ENCODE measurements around the gene LRP5.

Gene LRP5

DNA sequence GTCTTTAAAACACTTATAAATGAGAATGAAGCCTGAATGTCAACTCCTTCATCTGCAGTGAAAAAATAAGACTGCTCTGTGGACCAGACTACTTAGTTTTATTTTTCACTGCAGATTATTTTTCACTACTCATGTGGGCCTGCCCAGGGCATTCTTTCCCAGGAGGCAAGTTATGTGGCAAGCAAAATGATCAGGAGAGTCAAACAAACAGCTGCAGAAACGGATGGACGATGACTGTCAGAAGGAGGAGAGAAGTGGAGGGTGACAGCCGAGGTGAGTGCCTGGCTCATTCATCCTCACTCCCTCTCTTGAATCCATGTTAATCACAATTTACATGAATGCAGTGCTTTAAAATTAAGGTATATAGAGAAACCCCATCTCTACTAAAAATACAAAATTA, 5.8 kb upstream of the LRP5 start:
- no peak for DNase-seq

DNA sequence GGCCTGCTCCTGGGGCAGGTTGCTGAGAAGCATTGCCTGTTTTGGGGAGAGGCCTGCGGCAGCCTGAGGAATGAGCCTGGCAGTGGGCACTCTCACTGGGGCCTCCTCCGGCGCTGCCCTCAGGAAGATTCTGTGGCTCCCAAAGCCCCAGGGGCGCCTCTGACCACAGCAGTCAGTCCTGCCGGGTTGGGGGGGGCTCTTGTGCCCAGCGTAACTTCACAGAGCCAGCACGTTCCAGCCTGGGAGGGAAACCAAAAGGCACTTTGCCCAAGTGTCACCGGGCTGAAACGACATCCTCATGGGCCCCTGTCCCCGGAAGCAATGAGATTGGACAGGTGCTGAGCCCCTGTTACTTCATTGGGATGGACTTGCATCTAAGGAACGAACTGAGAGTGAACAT, 4.3 kb upstream of the LRP5 start:
- no peak for DNase-seq

DNA sequence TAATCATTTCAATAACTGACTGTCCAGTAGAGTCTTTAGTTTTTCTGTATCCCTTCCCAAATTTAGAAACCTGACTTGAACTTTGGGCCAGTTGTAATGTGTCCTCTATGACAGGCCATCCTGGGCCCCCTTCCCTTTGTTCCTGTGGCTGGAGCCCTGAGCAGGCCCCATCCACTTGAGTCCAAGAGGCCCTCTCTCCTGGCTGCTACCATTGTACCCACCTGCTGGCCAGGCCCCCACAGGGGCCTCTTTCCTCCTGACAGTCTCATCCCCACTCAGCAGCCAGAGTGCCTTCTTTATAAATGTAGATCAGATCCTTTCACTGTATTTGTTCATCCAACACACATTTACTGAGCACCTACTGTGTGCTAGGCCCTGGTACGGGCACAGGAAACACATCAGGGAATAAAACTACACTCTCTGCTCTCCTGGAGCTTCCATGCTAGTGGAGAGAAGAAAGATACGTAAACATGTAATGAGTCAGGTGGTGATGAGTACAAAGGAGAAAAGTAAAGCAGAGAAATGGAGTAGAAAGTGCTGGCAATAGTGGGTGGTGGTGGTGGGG, 2.7 kb upstream of the LRP5 start:
- no peak for DNase-seq

DNA sequence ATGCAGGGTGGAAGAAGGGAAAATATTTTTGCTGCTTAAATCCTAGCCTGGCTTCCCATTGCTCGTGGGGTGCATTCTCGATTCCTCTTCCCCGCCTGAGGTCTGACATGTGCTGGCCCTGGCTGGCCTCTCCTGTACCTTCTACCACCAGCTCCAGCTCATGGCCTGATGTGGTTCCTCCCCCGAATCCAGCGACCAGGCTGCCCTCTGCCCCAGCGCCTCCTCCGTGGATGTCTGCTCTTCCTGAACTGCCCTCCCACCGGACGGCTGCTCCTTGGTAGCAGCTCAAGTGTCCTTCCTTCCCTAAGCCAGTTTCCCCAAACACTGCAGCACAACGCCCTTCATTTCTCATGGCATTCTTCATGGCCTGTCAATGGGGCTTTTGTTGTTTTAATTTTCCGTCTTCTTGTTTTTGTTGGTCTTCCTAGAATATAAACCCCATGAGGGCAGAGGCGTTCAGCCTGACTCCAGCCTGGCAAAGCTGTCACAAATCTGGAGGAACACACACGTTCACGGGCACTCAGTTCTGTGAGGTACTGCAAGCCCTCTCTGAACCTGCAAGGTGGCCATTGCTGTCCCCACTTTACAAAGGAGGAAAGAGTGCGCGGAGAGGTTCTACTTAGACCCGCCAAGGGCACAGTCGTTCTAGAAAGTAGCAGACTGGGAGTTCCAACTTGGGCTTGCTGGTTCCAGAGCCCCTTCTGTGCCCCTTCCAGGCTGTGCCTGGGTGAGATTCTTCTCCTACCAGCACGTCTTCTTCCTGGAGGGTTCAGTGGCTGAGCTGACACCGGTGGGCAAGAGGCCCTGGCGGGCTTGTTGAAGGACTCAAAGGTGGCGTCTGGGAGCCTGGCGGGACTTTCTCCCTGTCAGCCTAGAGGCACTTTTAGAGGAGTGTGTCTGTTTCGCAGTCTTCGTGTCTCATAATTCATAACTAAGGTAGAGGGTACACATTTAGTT, 953 bp upstream of the LRP5 start:
- DNase-seq, result peak; percentile 37

DNA sequence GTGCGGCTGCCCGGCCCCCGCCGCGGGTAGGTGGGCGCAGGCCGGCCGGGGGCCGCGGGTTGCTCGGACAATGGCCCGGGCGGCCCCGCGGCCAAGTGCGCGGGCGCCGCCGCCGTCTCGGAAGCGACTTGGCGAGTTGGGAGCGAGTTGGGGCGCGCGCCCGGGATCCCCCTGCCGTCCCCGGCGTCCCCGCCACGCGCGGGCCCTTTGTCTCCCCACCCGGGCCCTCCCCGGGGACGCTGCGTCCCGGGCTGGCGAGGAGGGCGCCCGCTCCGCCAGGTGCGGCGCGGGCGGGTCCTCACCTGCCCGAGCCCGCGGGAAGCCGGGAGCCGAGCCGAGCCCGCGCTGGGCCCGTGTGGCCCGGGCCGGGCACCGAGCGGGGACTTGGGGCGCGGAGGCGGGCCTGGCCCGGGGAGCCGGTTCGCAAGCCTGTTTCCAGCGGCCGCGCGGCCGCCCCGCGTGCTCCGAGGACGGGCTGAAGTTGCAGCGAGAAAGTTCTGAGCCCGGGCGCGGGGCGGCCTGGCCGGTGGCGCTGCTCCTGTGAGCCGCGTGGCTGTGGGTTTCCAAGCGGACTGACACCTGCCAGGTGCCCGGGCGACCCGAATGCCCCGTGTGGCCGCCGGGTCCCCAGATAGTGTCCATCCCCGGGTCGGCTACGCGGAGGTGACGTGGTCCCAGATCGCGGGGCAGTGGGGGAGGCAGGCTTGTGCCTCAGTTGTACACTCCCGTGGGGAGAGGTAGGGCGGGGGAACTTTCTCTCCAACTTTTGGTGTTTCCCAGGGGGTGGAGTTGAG, 586 bp downstream of the LRP5 start:
- no peak for DNase-seq

DNA sequence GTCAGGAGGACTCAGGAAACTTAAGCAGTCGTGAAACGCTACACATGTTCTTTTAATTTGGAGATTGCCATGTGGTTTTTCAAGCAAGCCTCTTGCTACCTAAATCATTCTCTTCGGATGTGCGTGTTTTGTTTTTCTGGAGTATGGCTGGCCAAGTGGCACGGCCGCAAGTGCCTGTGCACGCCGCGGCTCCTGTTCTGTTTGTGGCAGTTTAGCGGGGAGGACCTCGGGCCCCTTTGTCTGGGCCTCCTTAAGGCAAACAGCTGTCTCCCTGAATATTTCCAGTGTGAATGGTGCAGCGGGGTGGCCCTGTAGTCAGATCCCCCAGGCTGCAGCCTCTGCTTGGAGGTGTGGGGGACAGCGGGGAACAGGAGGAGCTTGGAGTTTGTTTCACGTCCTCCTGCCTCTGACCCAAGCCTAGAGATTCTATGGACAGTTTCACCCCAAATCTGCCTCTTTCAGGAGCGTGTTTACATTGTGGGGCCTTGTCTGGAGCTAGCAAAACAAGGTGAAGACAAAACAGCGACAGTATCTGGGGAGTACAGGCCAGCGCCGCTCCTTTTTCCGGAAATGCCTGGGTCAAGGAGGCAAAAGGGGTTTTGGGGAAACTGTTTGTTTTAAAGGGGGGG, 1.3 kb downstream of the LRP5 start:
- peak; percentile 69 for DNase-seq

DNA sequence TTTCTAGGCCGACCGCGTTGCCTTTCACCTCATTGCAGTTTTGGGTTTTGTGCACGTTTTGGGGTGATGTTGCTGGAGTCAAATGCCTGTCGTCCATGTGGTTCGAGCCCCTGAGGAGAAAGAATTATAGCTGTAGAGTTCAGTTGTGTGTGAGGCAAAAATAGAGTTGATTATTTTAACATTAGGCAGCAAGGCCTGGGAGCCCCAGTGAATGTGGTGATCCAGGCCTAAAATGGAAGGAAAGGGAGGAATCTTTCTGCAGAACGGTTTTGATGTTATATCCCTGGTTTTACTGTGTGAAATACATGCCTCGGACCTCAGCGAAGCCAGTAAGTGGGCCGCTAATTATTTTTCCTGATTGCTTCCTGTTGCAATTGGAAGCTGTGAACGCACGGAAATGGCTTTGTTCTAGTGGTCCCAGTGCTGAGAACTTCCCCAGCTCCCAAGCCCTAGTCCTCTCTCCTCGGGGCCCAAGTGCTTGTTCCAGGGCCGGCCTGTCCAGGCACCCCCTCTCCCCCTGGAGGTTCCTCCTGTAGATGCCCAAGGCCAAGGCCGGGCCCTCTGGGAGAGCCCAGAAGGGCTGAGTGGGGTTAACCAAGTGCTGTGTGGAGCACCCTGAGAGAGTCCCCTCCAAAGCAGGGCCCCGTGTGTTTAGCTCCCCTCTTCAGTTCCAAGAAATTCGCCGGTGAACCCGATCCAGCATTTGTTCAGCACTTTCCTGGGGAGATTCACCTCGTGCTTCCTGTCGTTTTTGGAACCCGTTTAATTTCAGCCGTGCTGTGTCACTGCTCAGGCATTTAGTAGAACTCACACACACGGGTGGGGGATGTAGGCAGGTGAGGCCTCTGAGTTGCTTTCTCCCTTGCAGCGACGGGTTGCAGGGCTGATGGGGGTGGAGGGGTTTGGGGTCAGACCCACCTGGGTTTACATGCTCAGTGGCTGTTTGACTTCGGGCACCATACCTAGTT, 2.1 kb downstream of the LRP5 start:
- DNase-seq, result peak; percentile 58

DNA sequence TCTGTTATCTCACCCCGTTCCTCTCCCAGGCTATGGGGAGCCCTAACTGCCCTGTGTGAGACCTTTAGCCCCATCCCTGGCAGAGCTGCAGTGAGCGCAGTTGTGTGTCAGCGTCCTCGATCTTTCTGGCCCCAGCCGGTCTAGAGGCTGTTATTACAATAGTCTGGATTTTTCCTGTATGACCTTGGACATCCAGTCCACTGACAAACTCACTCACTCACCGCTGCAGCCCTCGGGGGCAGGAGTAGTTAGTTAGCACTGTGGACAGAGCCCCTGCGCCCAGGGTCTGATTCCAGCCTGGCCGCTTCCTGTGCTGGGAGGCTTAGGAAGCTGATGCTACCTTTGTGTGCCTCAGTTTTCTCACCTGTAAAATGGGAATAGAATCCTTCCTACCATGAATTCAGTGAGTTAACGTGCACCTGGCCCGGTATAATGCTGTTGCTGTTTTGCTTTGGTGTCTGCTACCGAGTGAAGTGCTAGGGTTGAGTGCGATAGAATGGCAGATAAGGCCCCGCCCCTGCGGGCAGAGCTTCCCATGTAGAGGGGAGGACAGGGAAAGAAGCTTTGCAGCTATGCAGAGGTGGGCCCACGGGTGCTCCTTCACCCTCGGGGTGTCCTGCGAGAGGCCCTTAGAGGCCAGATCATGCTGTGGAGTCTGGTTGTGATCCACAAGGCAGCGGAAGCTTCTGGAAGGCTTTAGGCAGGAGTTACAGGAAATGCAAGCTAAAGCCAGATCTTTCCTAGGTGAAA, 3.0 kb downstream of the LRP5 start:
- no peak for DNase-seq

DNA sequence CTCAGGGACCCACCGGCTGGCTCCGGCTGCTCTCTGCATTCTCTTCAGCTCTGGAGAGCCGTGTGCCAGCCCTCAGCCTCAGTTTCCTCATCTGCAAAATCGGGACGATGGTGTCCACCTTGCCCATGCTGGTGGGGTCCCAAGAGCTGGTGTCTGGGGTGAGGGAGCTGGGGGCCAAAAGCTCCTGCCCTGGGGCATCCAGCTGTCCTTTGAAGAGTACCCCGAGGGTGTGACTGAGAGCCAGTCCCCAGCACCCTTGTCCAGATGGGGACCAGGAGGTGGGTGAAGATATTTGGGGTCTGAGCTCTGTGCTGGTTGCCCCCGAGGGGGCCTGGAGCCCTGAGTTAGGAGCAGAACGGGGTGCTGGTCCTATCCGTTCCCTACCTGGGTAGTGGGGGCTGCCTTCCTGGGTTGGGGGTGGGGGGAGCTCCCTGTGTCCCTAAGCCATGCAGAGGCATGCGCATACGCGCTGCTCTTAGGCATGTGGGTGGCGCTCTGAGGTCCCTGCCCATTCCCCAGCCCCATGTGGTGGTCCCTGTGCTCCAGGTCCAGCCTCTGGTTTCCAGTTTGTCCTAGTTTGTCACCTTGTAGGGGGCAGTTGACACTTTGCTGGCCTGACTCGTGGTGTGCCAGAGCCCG, 4.9 kb downstream of the LRP5 start:
- DNase-seq, result no peak

DNA sequence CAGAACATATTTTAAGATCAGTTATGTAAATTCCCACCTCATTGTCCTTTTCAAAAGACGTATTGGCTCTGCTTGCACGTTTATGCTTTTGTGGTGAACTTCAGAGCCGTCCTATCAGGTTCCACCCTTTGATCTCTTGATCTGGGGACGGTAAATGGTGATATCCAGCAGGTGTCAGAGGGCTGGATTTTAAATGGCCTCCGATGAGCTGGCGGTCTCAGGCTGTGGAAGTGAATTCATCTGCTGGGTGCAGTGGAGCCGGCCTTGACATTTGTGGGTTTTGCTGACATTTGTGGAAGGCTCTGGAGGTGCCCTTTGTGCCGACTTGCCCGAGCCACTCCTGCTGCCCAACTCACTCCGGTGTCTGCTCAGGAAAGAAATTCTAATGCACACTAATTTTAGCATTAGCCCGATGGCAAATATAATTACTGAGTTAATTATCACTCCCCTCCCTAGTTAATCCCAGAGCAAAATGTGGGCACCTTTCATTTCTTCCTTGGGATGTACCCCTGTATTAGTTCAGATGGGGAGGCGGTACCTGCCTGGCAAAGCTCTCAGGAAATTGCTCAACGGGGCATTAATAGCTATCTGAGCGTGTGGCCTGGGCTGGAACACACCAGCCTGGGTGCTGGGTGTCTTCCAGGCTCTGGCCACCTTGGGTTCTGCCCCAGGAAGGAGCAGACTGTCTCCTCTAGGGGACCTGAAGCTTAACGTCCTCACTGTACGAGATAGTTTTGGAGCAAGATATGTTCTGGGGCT, 9.1 kb downstream of the LRP5 start:
- DNase-seq, result no peak

DNA sequence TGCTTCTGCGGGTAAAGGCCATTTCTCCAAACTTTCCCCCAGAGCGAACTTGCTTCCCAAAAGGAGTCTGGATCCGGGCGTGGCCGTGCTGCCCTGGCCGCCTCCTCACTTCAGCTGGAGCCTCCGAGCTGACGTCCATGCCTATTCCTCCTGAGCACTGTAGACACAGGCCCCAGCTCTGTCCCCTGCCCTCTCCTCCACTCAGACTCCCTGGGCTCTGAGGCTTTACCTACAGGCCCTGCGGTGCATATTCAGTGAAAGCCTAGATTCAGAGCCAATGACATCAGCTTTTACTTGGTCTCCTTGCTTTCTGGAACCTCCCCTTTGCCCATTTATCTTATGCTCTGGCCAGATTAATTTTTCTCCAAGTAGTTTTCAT, 9.7 kb downstream of the LRP5 start:
- no peak for DNase-seq

DNA sequence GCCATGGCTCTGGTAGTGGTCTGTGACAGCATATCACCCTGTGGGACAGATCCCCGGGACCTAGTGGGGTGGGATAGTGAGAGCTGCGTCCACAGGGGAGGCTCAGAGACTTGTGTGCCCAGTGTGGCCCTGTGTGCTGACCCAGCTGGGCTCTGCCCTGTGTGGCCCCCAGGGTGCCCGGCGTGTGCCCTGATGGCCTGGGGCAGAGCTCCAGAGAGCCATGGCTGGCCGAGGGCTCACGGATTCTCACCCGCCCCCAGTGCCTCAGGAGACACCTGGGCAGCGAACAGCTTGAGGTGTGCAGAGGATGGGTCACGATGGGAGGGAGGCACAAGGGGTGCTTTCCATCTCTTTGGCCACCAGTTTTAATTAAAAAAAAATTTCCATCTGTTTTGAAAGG, 11.8 kb downstream of the LRP5 start:
- DNase-seq, result no peak

DNA sequence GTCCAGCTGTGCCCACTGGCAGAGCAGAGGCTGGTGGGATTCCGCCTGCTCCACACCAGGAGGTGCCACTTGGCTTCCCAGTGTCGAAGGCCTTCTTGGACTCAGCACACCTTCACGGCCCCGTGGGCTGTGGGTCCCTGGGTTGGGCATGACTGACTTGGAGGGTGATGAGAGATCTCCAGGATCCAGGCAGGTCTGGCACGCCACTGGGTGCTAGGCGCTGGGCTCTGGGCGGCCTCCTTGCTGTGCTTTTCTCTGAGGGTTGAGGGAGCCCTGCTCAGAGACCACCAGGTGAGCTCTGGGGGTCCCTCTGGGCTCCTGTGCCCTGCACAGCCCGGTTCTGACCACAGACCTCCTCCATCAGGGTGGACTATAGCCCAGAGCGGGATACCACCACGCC, 12.3 kb downstream of the LRP5 start:
- no peak for DNase-seq

DNA sequence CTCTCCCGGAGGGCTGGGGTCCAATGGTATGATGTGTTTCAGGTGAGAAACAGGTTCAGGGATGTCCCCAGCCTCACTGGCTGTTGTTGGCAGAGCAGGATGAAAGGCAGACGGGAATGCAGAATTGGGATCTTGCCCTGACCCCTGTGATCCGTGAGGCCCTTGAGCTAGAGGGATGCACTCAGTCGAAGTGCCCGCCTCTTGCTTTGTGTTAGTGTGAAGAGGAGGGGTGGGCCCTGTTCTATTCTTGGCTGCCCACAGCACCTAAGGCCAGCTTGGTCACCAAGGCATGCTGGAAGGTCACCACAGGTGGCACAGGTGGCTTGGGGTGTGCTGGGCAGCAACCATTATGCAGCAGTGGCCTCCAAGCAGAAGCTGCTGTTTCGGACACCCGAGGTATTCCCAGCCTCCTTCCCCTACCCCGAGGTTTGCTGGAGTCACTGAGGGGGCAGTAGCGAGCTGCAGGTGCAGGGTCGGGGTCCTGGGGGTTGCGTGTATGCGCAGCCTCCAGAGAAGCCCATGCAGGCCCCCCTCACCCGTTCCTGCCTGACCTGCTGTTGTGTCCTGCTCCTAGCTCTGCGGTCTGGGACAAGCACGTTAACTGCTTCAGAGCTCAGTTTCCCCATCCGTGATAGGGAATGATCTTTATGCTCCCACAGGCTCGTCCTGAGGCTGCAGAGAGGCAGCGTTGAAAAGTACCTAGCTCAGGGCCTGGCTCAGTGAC, 13.0 kb downstream of the LRP5 start:
- no peak for DNase-seq

DNA sequence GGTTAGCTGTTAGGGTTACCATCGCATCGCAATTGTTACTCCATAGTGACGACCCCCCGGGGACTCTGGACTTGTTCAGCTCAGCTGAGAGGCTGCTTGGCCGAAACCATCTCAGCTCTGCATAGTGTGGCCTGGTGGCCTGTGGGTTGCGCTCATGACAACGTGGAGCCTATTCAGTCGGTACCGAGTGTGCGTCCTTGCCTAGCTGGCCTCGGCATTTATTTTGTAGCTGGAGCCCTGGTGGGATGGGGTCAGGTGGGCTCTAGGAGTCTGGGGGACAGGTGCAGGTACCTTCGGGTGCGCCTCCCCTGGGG, 13.5 kb downstream of the LRP5 start:
- DNase-seq, result no peak

DNA sequence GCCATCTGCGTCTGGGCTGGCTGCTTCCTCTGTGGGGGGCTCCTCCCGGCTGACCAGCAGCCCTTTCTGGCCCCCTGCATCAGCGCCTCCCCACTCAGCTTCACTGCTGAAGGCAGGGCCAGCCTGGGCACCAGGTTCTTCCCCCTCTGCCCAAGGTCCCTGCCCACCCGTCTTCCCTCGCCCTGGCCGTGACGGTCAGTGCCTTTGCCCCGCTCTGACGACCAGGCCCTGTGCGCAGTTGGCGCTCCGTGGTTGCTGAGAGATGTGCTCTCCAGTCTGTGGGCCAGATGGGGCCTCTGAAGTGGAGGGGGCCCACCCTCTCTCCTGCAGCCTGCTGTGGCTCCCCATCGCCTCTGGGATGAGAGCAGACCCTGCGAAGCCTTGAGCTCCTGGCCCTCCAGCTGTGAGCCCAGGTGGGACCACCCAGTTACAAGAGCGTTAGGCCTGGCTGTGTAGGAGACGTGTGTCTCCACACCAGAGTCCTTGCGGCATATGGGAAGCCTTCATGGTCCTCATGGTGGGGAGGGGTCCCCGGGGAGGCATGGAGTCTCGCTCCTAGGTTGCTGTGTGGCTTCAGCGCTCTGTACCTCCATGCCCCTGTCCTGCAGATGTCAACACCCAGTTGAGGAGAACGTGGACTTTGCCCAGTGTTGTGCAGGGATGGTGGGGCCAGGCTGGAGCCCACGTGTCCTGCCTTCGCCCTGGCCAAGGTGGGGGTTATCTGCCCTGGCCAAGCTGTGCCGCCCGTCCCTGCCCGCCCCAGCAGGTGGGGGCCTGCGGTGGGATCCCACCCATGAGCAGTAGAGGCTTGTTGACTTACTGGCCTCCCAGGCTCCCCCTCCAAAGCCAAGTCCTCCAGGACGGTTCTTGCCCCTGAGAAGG, 14.2 kb downstream of the LRP5 start:
- DNase-seq, result no peak

DNA sequence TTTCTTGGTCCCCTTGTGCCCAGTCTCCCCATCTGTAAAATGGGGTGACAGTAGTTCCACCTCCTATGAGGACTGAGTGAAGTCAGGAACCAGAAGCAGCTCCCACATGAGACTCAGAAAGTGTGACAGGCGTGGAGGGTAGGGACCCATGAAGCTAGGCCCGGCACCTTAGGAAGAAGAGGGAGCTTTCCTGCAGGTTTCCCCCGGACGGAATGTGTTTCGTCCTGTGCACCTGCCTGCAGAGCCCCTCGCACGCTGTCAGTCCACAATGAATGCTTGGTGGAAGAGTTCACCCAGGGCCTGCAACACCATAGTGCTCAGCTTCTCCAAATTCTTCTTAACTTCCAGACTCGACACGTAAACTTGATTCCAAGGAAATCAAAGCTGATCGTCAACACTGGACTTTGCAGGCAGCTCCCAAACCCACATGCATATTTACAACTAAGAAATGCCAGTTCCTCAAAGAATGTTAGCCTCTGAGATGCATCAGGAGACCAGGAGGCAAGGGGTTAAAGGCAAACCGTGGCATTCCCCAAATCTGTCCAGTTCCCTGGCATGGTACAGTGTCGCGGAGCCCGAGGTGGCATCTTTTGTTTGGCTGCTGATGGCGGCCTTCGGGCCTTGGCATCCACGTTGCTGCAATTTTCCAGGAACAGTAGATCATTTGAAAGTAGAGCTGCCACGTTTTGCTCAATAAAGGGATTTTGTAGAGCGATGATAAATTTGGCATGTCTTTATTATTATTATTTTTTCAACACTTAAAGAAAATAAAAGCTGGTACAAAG, 15.4 kb downstream of the LRP5 start:
- DNase-seq, result peak; percentile 30

All from right kidney (tissue), 1 donor.